Neutrophil (primary cell): Measurements from ENCODE around the gene SLC35F1.

Source experiments
- H3K27ac ChIP-seq: fragments of 200-600 bp; sonication (generic); 2 replicates; pipeline ENCODE4 v1.5.1; 2016; ENCODE audit warnings: mild to moderate bottlenecking, moderate library complexity
- H3K27me3 ChIP-seq: fragments of 200-600 bp; sonication (generic); 2 replicates; pipeline ENCODE4 v1.6.0; 2016; ENCODE audit warnings: mild to moderate bottlenecking
- H3K36me3 ChIP-seq: fragments of 200-600 bp; sonication (generic); 2 replicates; pipeline ENCODE4 v1.5.1; 2017
- H3K4me1 ChIP-seq, 2 experiments: fragments of 200-600 bp in 1 of 2; sonication (generic) in 1 of 2; 1 replicate in 1 of 2; 2 replicates in 1 of 2; pipeline versions ENCODE4 v1.5.1 to v1.6.1; 2013 to 2016; ENCODE audit warnings: low read depth in 1 of 2, low read length in 1 of 2, mild to moderate bottlenecking in 1 of 2, moderate library complexity in 1 of 2; ENCODE audit not compliant: control insufficient read depth in 1 of 2, insufficient read depth in 1 of 2
- H3K4me3 ChIP-seq, 2 experiments: fragments of 200-600 bp in 1 of 2; sonication (generic) in 1 of 2; 1 replicate in 1 of 2; 2 replicates in 1 of 2; pipeline ENCODE4 v1.5.1; 2013 to 2016; ENCODE audit warnings: low read depth in 1 of 2, low read length in 1 of 2, mild to moderate bottlenecking in 1 of 2, moderate library complexity in 1 of 2
- H3K9me3 ChIP-seq: fragments of 200-600 bp; sonication (generic); 2 replicates; pipeline ENCODE4 v1.5.1; 2016
- CTCF ChIP-seq: fragments of 200-600 bp; sonication (generic); IDR thresholded peaks from 2 replicates; pipeline ENCODE4 v1.5.1; 2016; ENCODE audit warnings: antibody characterized with exemption

SLC35F1 gene

GRCh38 chr6:118295336-118295735 is 388.3 kb downstream of the SLC35F1 start:
- H3K27me3 ChIP-seq = no peaks in the 10 kb centered on the region

GRCh38 chr6:118296129-118296901 is 389.3 kb downstream of the SLC35F1 start:
- H3K27ac ChIP-seq = no peak overlapping the region
- no peak for TF ChIP-seq CTCF
- no peaks in the 10 kb centered on the region for H3K27me3 ChIP-seq
- H3K4me3 ChIP-seq = no peak overlapping the region
- no peaks in the 10 kb centered on the region for H3K9me3 ChIP-seq
- H3K4me1 ChIP-seq = no peaks in the 10 kb centered on the region
- H3K36me3 ChIP-seq = no peaks in the 10 kb centered on the region

More at GRCh38 chr6:118295336-118295735, 388.3 kb downstream of the SLC35F1 start:
- no peaks in the 10 kb centered on the region for H3K9me3 ChIP-seq
- H3K4me3 ChIP-seq = no peak overlapping the region
- TF ChIP-seq CTCF = no peak
- no peak overlapping the region for H3K27ac ChIP-seq
- no peaks in the 10 kb centered on the region for H3K36me3 ChIP-seq
- no peaks in the 10 kb centered on the region for H3K4me1 ChIP-seq

GRCh38 chr6:118297821-118298220 is 390.8 kb downstream of the SLC35F1 start:
- no peak for TF ChIP-seq CTCF
- Histone ChIP-seq H3K9me3 (no peaks in the 10 kb centered on the region), H3K4me1 (no peaks in the 10 kb centered on the region), H3K27me3 (no peaks in the 10 kb centered on the region), H3K36me3 (no peaks in the 10 kb centered on the region), H3K4me3 (no peak overlapping the region), H3K27ac (no peak overlapping the region)

- H3K36me3 ChIP-seq = no peaks in the 10 kb centered on the region
- H3K4me1 ChIP-seq = no peaks in the 10 kb centered on the region
- no peaks in the 10 kb centered on the region for H3K9me3 ChIP-seq
- H3K4me3 ChIP-seq = no peak overlapping the region
- no peaks in the 10 kb centered on the region for H3K27me3 ChIP-seq
- no peak for TF ChIP-seq CTCF
- H3K27ac ChIP-seq = no peak overlapping the region
These were observed 391.7 kb downstream of the SLC35F1 start for GRCh38 chr6:118298476-118299427.

GRCh38 chr6:118299457-118299856 is 392.4 kb downstream of the SLC35F1 start:
- H3K36me3 ChIP-seq = no peaks in the 10 kb centered on the region
- no peak overlapping the region for H3K4me3 ChIP-seq
- no peak for TF ChIP-seq CTCF
- H3K27ac ChIP-seq = no peak overlapping the region
- H3K4me1 ChIP-seq = no peaks in the 10 kb centered on the region
- no peaks in the 10 kb centered on the region for H3K27me3 ChIP-seq
- no peaks in the 10 kb centered on the region for H3K9me3 ChIP-seq
